Caco-2 (cell line): ENCODE measurements around the gene POLR2H. TPM values are rescaled to one million over a fixed set of nuclear protein-coding genes. Genes with fewer than 3 reads are reported as not detected.

Experiments
- BruUV-seq: library from RNA; stranded (reverse); fragments of 400-500 nt; replicated peaks from 2 replicates; lab custom pipeline; 2021; lab: Mats Ljungman, UMichigan
- CTCF ChIA-PET: fragments of 300-600 bp; sonication (Branson Sonifier 250); formaldehyde crosslinking; loops from one replicate; lab custom pipeline; 2022; ENCODE audit warnings: antibody characterized with exemption; lab: Charles Lee
- POLR2A ChIA-PET: fragments of 300-600 bp; sonication (Branson Sonifier 250); formaldehyde crosslinking; loops from one replicate; lab custom pipeline; 2022; ENCODE audit warnings: antibody characterized with exemption; lab: Charles Lee
- DNase-seq, 2 experiments: peaks; one replicate each; pipeline versions ENCODE4 v3.0.0 to v3.0.0-alpha.2; 2020 to 2022
- H3K27me3 ChIP-seq: replicated peaks from 2 replicates; pipeline ENCODE4 v1.6.0; 2011; ENCODE audit warnings: low read length; ENCODE audit not compliant: control insufficient read depth, insufficient read depth
- H3K36me3 ChIP-seq: 2 replicates; pipeline ENCODE4 v1.5.1; 2011; ENCODE audit warnings: low read length; ENCODE audit not compliant: control insufficient read depth, insufficient read depth
- H3K4me1 ChIP-seq: fragments of 250-450 bp; sonication (Bioruptor Pico); 2 replicates; pipeline ENCODE4 v1.5.1; 2020; ENCODE audit warnings: mild to moderate bottlenecking
- H3K4me3 ChIP-seq: 2 replicates; pipeline ENCODE4 v1.5.1; 2011; ENCODE audit warnings: low read depth, mild to moderate bottlenecking, control low read depth, low read length
- H3K9me3 ChIP-seq: fragments of 250-450 bp; sonication (Bioruptor Pico); 2 replicates; pipeline ENCODE4 v1.5.1; 2020; ENCODE audit warnings: mild to moderate bottlenecking, moderate library complexity
- H3K27ac Mint-ChIP-seq: one replicate; pipeline ENCODE4 v1.8.0; 2022; ENCODE audit warnings: mixed read lengths; ENCODE audit not compliant: unreplicated experiment
- H3K27me3 Mint-ChIP-seq: one replicate; pipeline ENCODE4 v1.8.0; 2022; ENCODE audit warnings: mixed read lengths; ENCODE audit not compliant: insufficient read depth, unreplicated experiment
- H3K36me3 Mint-ChIP-seq: one replicate; pipeline ENCODE4 v1.8.0; 2022; ENCODE audit warnings: mild to moderate bottlenecking, mixed read lengths; ENCODE audit not compliant: insufficient read depth, unreplicated experiment
- H3K4me1 Mint-ChIP-seq: one replicate; pipeline ENCODE4 v1.8.0; 2022; ENCODE audit warnings: low read depth, mixed read lengths; ENCODE audit not compliant: unreplicated experiment
- H3K4me3 Mint-ChIP-seq: one replicate; pipeline ENCODE4 v1.8.0; 2022; ENCODE audit warnings: mild to moderate bottlenecking, moderate library complexity, mixed read lengths; ENCODE audit not compliant: unreplicated experiment
- H3K9me3 Mint-ChIP-seq: one replicate; pipeline ENCODE4 v1.8.0; 2022; ENCODE audit warnings: mixed read lengths; ENCODE audit not compliant: unreplicated experiment
- intact Hi-C: fragments of 100-400 bp; cut with micrococcal nuclease; formaldehyde crosslinking; loops from one replicate; pipeline ENCODE4 v1.10.0; 2022; ENCODE audit not compliant: unreplicated experiment
- total RNA-seq: library from RNA; stranded (reverse); gene quantifications from 2 replicates; pipeline ENCODE4 v1.2.3, GENCODE V29; 2022
- TF ChIP-seq, protein P1 (sequence below), 2 experiments: fragments of 200-600 bp in 1 of 2; IDR thresholded peaks; 1 replicate in 1 of 2; 2 replicates in 1 of 2; pipeline versions ENCODE4 v1.5.1 to v1.8.0; 2011 to 2022; ENCODE audit warnings: antibody characterized with exemption in 1 of 2, control low read depth in 1 of 2, inconsistent platforms in 1 of 2, low read depth in 1 of 2, low read length in 1 of 2, mild to moderate bottlenecking in 1 of 2, moderate library complexity in 1 of 2; ENCODE audit not compliant: insufficient read depth in 1 of 2, severe bottlenecking in 1 of 2, unreplicated experiment in 1 of 2

Gene POLR2H
- total RNA-seq, 1 experiment from 2014 or later = 101 TPM

DNA sequence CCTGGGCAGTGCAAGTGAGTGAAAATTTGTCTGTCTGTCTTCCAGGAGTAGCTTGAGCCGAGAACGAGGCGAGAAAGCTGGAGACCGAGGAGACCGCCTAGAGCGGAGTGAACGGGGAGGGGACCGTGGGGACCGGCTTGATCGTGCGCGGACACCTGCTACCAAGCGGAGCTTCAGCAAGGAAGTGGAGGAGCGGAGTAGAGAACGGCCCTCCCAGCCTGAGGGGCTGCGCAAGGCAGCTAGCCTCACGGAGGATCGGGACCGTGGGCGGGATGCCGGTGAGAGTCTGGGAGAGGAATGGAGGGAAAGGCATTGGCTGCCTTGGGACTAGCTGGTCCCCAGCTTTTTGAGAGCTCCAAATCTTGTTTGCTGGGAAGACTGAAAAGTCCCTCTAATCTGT, 34.3 kb upstream of the POLR2H start:
- peaks cover 100% of the 10 kb centered on the region for H3K36me3 Mint-ChIP-seq
- intact Hi-C loops = no loop called here

DNA sequence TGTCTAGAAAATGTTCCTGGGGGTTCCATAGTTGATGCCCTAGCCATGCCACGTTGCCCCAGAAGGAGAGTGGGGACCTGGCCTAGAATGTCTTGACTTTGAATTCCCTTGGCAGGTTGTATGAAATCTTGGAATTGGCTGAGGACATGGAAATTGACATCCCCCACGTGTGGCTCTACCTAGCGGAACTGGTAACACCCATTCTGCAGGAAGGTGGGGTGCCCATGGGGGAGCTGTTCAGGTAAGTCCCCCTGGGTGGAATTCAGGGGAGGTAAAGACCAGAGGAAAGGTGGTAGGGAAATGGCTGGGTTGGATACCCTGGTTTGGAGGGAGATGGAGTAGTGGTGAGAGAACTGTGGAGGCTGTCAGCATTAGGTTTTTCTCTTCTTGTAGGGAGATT, 33.0 kb upstream of the POLR2H start:
- H3K4me1 ChIP-seq = no peaks in the 10 kb centered on the region
- peaks cover 100% of the 10 kb centered on the region for H3K36me3 Mint-ChIP-seq
- BruUV-seq = no TSS peak
- no peaks in the 10 kb centered on the region for H3K27me3 Mint-ChIP-seq
- CTCF ChIA-PET = no interaction called here
- DNase-seq = no peak
- H3K9me3 Mint-ChIP-seq = no peaks in the 10 kb centered on the region
- intact Hi-C loops = no loop called here
- POLR2A ChIA-PET = no interaction called here
- TF ChIP-seq, protein P1, sequence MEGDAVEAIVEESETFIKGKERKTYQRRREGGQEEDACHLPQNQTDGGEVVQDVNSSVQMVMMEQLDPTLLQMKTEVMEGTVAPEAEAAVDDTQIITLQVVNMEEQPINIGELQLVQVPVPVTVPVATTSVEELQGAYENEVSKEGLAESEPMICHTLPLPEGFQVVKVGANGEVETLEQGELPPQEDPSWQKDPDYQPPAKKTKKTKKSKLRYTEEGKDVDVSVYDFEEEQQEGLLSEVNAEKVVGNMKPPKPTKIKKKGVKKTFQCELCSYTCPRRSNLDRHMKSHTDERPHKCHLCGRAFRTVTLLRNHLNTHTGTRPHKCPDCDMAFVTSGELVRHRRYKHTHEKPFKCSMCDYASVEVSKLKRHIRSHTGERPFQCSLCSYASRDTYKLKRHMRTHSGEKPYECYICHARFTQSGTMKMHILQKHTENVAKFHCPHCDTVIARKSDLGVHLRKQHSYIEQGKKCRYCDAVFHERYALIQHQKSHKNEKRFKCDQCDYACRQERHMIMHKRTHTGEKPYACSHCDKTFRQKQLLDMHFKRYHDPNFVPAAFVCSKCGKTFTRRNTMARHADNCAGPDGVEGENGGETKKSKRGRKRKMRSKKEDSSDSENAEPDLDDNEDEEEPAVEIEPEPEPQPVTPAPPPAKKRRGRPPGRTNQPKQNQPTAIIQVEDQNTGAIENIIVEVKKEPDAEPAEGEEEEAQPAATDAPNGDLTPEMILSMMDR (IDR thresholded peaks at IDR 0.05; ENCODE audit: insufficient read depth in 1 of 2, low read depth in 1 of 2, low read length in 1 of 2, severe bottlenecking in 1 of 2, unreplicated experiment in 1 of 2) = no peak
- no peak overlapping the region for H3K4me3 Mint-ChIP-seq
- peaks cover 13% of the 10 kb centered on the region for H3K36me3 ChIP-seq
- H3K4me3 ChIP-seq = no peak overlapping the region
- H3K27me3 ChIP-seq = no peaks in the 10 kb centered on the region
- H3K27ac Mint-ChIP-seq = no peak overlapping the region
- no peaks in the 10 kb centered on the region for H3K9me3 ChIP-seq
- H3K4me1 Mint-ChIP-seq = no peaks in the 10 kb centered on the region

More for the DNA sequence above, 34.3 kb upstream of the POLR2H start:
- H3K4me1 Mint-ChIP-seq = no peaks in the 10 kb centered on the region
- H3K4me1 ChIP-seq = no peaks in the 10 kb centered on the region
- POLR2A ChIA-PET = interaction anchor here (0.6 kb wide), 1 partner anchor 74 kb away, joined by 3 read pairs; no protein-coding TSS in a partner anchor
- no peaks in the 10 kb centered on the region for H3K27me3 Mint-ChIP-seq
- BruUV-seq = no TSS peak
- H3K27me3 ChIP-seq = no peaks in the 10 kb centered on the region
- DNase-seq = no peak
- H3K9me3 ChIP-seq = no peaks in the 10 kb centered on the region
- CTCF ChIA-PET = no interaction called here
- H3K4me3 Mint-ChIP-seq = no peak overlapping the region
- no peaks in the 10 kb centered on the region for H3K9me3 Mint-ChIP-seq
- no peak overlapping the region for H3K4me3 ChIP-seq
- TF ChIP-seq, protein P1 (IDR thresholded peaks at IDR 0.05; ENCODE audit: insufficient read depth in 1 of 2, low read depth in 1 of 2, low read length in 1 of 2, severe bottlenecking in 1 of 2, unreplicated experiment in 1 of 2) = no peak
- peaks cover 20% of the 10 kb centered on the region for H3K36me3 ChIP-seq
- H3K27ac Mint-ChIP-seq = peak overlapping the region; percentile 84

DNA sequence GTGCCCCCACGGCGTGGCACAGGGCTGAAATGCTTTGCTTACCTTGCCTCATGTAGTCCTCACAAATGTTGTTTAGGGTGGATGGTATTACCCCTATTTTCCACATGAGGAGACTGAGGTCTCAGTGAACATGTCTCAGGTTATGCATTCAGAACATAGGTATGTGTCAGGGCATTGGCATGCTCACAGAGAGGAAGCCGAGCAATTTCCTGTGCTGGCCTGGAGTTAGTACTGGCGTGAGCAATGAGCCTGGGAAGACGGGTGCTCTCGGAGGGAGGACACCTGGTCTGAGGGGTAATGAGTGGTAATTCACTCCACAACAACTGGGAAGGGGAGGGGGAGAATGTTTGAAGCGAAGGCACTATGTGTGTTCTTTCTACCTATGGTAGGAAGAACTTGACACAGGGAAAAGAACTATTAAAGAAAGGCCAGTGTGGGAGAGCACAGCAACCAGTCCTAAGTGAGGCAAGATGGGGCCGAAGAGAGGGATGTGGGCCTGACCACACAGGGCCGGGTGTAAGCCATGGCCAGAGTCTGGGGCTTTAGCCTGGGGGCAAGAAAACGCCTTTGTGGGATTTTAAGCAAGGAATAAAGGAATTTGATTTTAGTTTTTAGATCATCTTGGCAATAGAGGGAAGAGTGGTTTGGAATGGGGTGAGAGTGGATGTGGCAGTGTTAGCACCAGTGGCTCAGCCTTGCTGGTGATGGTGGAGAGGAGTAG, 29.0 kb upstream of the POLR2H start:
- Histone ChIP-seq H3K9me3 (no peaks in the 10 kb centered on the region), H3K4me1 (no peaks in the 10 kb centered on the region), H3K27me3 (no peaks in the 10 kb centered on the region), H3K4me3 (no peak overlapping the region), H3K36me3 (peaks cover 11% of the 10 kb centered on the region)
- Mint-ChIP-seq H3K36me3 (peaks cover 99% of the 10 kb centered on the region), H3K4me3 (no peak overlapping the region), H3K27ac (peak overlapping the region; percentile 22), H3K27me3 (no peaks in the 10 kb centered on the region), H3K4me1 (no peaks in the 10 kb centered on the region), H3K9me3 (no peaks in the 10 kb centered on the region)
- no TSS peak for BruUV-seq
- CTCF ChIA-PET = no interaction called here
- POLR2A ChIA-PET = no interaction called here
- intact Hi-C loops = no loop called here
- DNase-seq = no peak
- TF ChIP-seq, protein P1 (IDR thresholded peaks at IDR 0.05; ENCODE audit: insufficient read depth in 1 of 2, low read depth in 1 of 2, low read length in 1 of 2, severe bottlenecking in 1 of 2, unreplicated experiment in 1 of 2) = no peak
